ENCODE measurements around the gene SAYSD1. TPM values are rescaled to one million over a fixed set of nuclear protein-coding genes. Genes with fewer than 3 reads are reported as not detected.

Gene SAYSD1, protein sequence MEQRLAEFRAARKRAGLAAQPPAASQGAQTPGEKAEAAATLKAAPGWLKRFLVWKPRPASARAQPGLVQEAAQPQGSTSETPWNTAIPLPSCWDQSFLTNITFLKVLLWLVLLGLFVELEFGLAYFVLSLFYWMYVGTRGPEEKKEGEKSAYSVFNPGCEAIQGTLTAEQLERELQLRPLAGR
- total RNA-seq (2021) = 9.4 and 9.6 TPM in 2 replicates
- long read RNA-seq, transcript SAYSD1-201 (2 exons, 2,020 nt) = major isoform, 27 of 31 reads
- long read RNA-seq, partial matches to known transcripts = 0 of 31 reads
- long read RNA-seq, other reads (novel, unspliced or antisense) = 3 of 31 reads

DNA sequence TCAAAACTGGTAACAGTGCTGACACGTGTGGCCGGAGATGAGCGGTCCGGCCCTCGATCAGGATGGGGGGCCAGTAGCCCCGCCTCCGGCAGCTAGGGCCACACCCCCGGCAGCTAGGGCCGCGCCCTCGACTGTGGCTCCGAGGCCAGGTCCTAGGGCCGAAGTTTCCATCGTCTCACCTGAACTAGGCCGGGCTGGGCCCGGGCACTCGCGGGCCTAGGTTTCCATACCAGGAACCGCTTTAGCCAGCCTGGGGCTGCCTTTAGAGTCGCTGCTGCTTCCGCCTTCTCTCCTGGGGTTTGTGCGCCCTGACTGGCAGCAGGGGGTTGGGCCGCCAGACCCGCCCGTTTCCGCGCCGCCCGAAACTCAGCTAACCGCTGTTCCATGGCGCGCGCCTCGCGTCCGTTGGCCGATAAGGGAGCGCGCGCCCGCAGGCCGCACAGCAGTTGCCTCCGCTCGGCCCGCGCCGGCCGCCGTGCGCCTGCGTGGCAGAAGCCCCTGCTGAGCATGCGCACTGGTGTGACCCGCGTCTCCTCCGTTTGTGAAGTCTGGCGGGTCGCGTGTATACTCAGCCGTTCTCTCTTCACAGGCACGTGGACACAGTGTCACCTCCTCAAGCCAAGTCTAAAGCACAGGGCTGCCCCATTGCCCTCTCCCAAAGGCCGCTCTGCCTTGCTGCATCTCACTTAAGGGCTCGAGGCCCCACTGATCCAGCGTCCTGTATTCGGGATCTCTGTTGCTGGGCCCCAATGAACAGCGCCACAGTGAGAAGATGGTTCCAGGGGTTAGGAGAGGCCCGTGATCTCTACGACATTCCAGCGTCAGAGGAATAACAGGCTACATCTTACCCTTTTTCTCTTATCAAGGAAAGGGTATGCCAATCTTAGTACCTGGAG lies at the start of gene SAYSD1:
TSS of gene SAYSD1 (minus strand) at position 483 of the 896 bp plus-strand sequence. CDS start at position 386, 97 bp downstream.
- H3K27ac ChIP-seq (ENCODE audit: insufficient read length, low read depth, low read length) = no peak within 1 kb of the TSS
- Mint-ChIP-seq H3K27me3 (ENCODE audit: low read depth) (peaks cover 6% of the 10 kb centered on the region), H3K27ac (peak within 1 kb of the TSS; percentile 78 to 95 (median 95); a peak in 4 of 7 replicates), H3K4me1 (peaks cover 8 to 15% of the 10 kb centered on the region in 2 experiments), H3K9me3 (no peaks in the 10 kb centered on the region), H3K4me3 (peak within 1 kb of the TSS; percentile 76 to 91), H3K36me3 (ENCODE audit: insufficient read depth in 1 of 3, low read depth in 3 of 3) (peaks cover 0 to 3% (median 0%) of the 10 kb centered on the region in 3 experiments; a peak in 1 of 7 replicates)
- H3K56ac ChIP-seq (ENCODE audit: insufficient read length, low read depth, low read length) = no peak within 1 kb of the TSS
- no peak within 1 kb of the TSS for H3K4ac ChIP-seq (ENCODE audit: low read depth, low read length)
- no CpG with 5 or more reads among the region's 68 CpGs for WGBS (ENCODE audit: extremely low coverage, insufficient read length, low lambda C conversion rate)
- no peak within 1 kb of the TSS for H2AK5ac ChIP-seq (ENCODE audit: insufficient read length, low read length)
- H2BK120ac ChIP-seq (ENCODE audit: low read depth, low read length, poor library complexity, severe bottlenecking) = no peak within 1 kb of the TSS
- no peak within 1 kb of the TSS for H2BK12ac ChIP-seq (ENCODE audit: insufficient read length, low read depth, low read length)
- no peak within 1 kb of the TSS for H3K23ac ChIP-seq (ENCODE audit: insufficient read length, low read depth, low read length)
- no peak within 1 kb of the TSS for H2BK5ac ChIP-seq (ENCODE audit: insufficient read length, low read length)
- no peak within 1 kb of the TSS for H3T11ph ChIP-seq (ENCODE audit: low read length)
- H3K27me3 ChIP-seq (ENCODE audit: insufficient read depth, low read length) = no peaks in the 10 kb centered on the region
- H3K9me3 ChIP-seq (ENCODE audit: control insufficient read depth, low read depth, low read length) = no peaks in the 10 kb centered on the region
- TF ChIP-seq, protein P1, sequence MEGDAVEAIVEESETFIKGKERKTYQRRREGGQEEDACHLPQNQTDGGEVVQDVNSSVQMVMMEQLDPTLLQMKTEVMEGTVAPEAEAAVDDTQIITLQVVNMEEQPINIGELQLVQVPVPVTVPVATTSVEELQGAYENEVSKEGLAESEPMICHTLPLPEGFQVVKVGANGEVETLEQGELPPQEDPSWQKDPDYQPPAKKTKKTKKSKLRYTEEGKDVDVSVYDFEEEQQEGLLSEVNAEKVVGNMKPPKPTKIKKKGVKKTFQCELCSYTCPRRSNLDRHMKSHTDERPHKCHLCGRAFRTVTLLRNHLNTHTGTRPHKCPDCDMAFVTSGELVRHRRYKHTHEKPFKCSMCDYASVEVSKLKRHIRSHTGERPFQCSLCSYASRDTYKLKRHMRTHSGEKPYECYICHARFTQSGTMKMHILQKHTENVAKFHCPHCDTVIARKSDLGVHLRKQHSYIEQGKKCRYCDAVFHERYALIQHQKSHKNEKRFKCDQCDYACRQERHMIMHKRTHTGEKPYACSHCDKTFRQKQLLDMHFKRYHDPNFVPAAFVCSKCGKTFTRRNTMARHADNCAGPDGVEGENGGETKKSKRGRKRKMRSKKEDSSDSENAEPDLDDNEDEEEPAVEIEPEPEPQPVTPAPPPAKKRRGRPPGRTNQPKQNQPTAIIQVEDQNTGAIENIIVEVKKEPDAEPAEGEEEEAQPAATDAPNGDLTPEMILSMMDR (conservative IDR thresholded peaks at IDR 0.05) = no peak
- no peak within 1 kb of the TSS for H4K8ac ChIP-seq (replicated peaks; ENCODE audit: insufficient read length, low read depth, low read length)
- H4K5ac ChIP-seq (ENCODE audit: insufficient read length, low read depth, low read length) = no peak within 1 kb of the TSS
- no peaks in the 10 kb centered on the region for H3K4me1 ChIP-seq (ENCODE audit: insufficient read depth, low read length)
- no peaks in the 10 kb centered on the region for H3K79me2 ChIP-seq (ENCODE audit: insufficient read depth, low read length)
- H3K79me1 ChIP-seq (ENCODE audit: insufficient read depth, low read depth, low read length, poor library complexity, severe bottlenecking) = no peaks in the 10 kb centered on the region
- peaks cover 8% of the 10 kb centered on the region for H3K23me2 ChIP-seq (ENCODE audit: insufficient read length, low read depth, low read length, poor library complexity, severe bottlenecking)
- peak within 1 kb of the TSS; percentile 52 for H2AFZ ChIP-seq (ENCODE audit: low read length)
- peak within 1 kb of the TSS; percentile 89 for H3K18ac ChIP-seq (ENCODE audit: insufficient read length, low read depth, low read length)
- no peak within 1 kb of the TSS for H2BK20ac ChIP-seq (ENCODE audit: low read depth, low read length, poor library complexity, severe bottlenecking)
- peak within 1 kb of the TSS; percentile 81 for H3K4me2 ChIP-seq (ENCODE audit: insufficient read depth, insufficient read length, low read length)
- H3K9ac ChIP-seq (ENCODE audit: extremely low read depth, insufficient read length, low read length) = peak within 1 kb of the TSS; percentile 52
- no peak within 1 kb of the TSS for H4K91ac ChIP-seq (ENCODE audit: insufficient read length, low read depth, low read length)
- peak; percentile 95 for DNase-seq
- H4K20me1 ChIP-seq (ENCODE audit: control insufficient read depth, insufficient read depth, insufficient read length) = no peaks in the 10 kb centered on the region
- peak within 1 kb of the TSS; percentile 85 for H3K14ac ChIP-seq (ENCODE audit: insufficient read depth, low read length)
- no peak within 1 kb of the TSS for H2BK15ac ChIP-seq (ENCODE audit: low read depth, low read length)

All from H9 (cell line).